ENCODE measurements around the gene TRIM71. TPM values are rescaled to one million over a fixed set of nuclear protein-coding genes. Genes with fewer than 3 reads are reported as not detected.

The TRIM71 gene
- total and polyA plus RNA-seq, 2 of the 13 experiments (the other 11 are each of a cell fraction or from before 2014, with no cell fraction given) = 21.7 to 76.9 TPM

DNA sequence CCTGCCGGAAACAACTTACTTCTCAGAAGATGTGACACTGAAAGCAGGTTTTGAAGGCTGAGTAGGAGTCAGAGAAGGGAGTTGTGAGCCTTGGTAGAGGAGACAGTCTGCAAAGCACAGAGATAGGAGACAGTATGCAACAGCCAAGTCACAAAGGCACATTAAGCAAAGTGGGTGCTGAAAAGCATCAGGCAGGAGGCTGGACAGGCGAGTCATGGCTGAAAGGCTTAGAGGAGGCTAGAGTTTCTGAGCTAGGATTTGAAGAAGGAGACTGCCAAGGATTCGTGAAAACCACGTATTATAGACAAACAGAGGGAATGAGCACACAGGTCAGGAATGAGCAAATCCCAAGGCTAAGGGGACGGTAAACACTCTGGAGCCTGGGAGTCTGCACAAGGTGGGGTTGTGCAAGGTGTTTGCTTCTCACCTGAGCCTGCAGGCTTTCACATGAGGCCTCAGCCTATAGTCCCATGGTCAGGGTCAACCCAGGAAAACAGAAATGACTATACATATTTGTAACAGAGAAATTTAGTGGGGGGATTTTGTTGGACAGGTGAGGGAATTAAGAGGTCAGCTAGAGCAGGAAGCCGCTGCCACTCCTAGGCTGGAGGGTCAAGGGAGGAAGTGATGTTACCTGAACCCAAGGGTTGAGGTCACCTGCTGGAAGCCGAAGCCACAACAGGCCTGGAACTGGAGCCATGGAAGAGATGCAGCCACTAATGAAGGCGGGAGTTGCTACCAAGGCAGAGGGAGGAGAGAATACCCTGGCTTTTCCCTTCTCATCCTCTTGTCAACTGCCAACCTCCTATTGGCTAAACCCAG is 23.1 kb upstream of the TRIM71 start (continued):
- 0 out of 2 replicates have a peak, but pooled peaks have one; percentile 41 for TF ChIP-seq ERF (CRISPR knock-in tag; IDR thresholded peaks at IDR 0.05)
- peak; percentile 62; the same call in 1 of the 2 replicates for TF ChIP-seq SKIL (CRISPR knock-in tag; IDR thresholded peaks at IDR 0.05; ENCODE audit: borderline replicate concordance)
- TF ChIP-seq PHF21A (CRISPR knock-in tag; IDR thresholded peaks at IDR 0.05) = peak; percentile 88
- no peak; the same call in 1 of the 2 replicates for TF ChIP-seq ZNF646 (CRISPR knock-in tag; IDR thresholded peaks at IDR 0.05)
- peak; percentile 85 for TF ChIP-seq DPF2 (CRISPR knock-in tag; IDR thresholded peaks at IDR 0.05; ENCODE audit: borderline replicate concordance, low read depth)
- TF ChIP-seq ZMYM4 (CRISPR knock-in tag; IDR thresholded peaks at IDR 0.05) = peak; percentile 71
- peak; percentile 19; the same call in 1 of the 2 replicates for TF ChIP-seq FOXK1 (CRISPR knock-in tag; IDR thresholded peaks at IDR 0.05; ENCODE audit: borderline replicate concordance, low read depth)
- TF ChIP-seq DRAP1 (CRISPR knock-in tag; IDR thresholded peaks at IDR 0.05) = 0 out of 2 replicates have a peak, but pooled peaks have one; percentile 26
- no peak for TF ChIP-seq RAD51 (IDR thresholded peaks at IDR 0.05; ENCODE audit: borderline replicate concordance)
- peak; percentile 90 for TF ChIP-seq PITX1 (CRISPR knock-in tag; IDR thresholded peaks at IDR 0.05)
- peak; percentile 39; the same call in 1 of the 2 replicates for TF ChIP-seq HMG20B (CRISPR knock-in tag; conservative IDR thresholded peaks at IDR 0.05)
- no peak for TF ChIP-seq SOX6 (IDR thresholded peaks at IDR 0.05)
- peak; percentile 83 for TF ChIP-seq SOX6 (CRISPR knock-in tag; IDR thresholded peaks at IDR 0.05)
- TF ChIP-seq SIX4 (CRISPR knock-in tag; IDR thresholded peaks at IDR 0.05) = peak; percentile 27; the same call in 1 of the 2 replicates
- no peak for TF ChIP-seq CEBPZ (IDR thresholded peaks at IDR 0.05; ENCODE audit: low read length)
- TF ChIP-seq ZNF772 (CRISPR knock-in tag; IDR thresholded peaks at IDR 0.05) = peak; percentile 72; the same call in 1 of the 2 replicates
- TF ChIP-seq ZBTB7B (CRISPR knock-in tag; IDR thresholded peaks at IDR 0.05) = 0 out of 2 replicates have a peak, but pooled peaks have one; percentile 66

All from HepG2 (cell line).